H9 (cell line): ENCODE results near the gene R3HDM2. TPM values are rescaled to one million over a fixed set of nuclear protein-coding genes. Genes with fewer than 3 reads are reported as not detected.

Source experiments
- DNase-seq: peaks from one replicate; pipeline ENCODE4 v3.0.0-alpha.2; 2017
- H2AFZ ChIP-seq: one replicate; pipeline ENCODE4 v1.6.1; 2013; ENCODE audit warnings: mild to moderate bottlenecking, low read length, control low read depth, moderate library complexity
- H2AK5ac ChIP-seq: 2 replicates; pipeline ENCODE4 v1.6.1; 2013; ENCODE audit warnings: low read length, control low read depth, mixed read lengths; ENCODE audit not compliant: insufficient read length
- H2BK120ac ChIP-seq: one replicate; pipeline ENCODE4 v1.6.1; 2013; ENCODE audit warnings: low read depth, mild to moderate bottlenecking, low read length, control low read depth, inconsistent platforms; ENCODE audit not compliant: poor library complexity, severe bottlenecking
- H2BK12ac ChIP-seq: 2 replicates; pipeline ENCODE4 v1.6.1; 2013; ENCODE audit warnings: low read length, control low read depth, mixed read lengths, low read depth; ENCODE audit not compliant: insufficient read length
- H2BK15ac ChIP-seq: 2 replicates; pipeline ENCODE4 v1.6.1; 2013; ENCODE audit warnings: low read depth, low read length, control low read depth
- H2BK20ac ChIP-seq: one replicate; pipeline ENCODE4 v1.6.1; 2013; ENCODE audit warnings: low read depth, mild to moderate bottlenecking, low read length, control low read depth, inconsistent platforms; ENCODE audit not compliant: poor library complexity, severe bottlenecking
- H2BK5ac ChIP-seq: 2 replicates; pipeline ENCODE4 v1.6.1; 2013; ENCODE audit warnings: low read length, control low read depth, mixed read lengths; ENCODE audit not compliant: insufficient read length
- H3K14ac ChIP-seq: 2 replicates; pipeline ENCODE4 v1.6.1; 2013; ENCODE audit warnings: low read length, control low read depth; ENCODE audit not compliant: insufficient read depth
- H3K18ac ChIP-seq: 2 replicates; pipeline ENCODE4 v1.6.1; 2013; ENCODE audit warnings: low read depth, mild to moderate bottlenecking, mixed read lengths, low read length, control low read depth; ENCODE audit not compliant: insufficient read length
- H3K23ac ChIP-seq: 2 replicates; pipeline ENCODE4 v1.6.1; 2013; ENCODE audit warnings: low read length, control low read depth, mixed read lengths, low read depth; ENCODE audit not compliant: insufficient read length
- H3K23me2 ChIP-seq: 2 replicates; pipeline ENCODE4 v1.6.1; 2013; ENCODE audit warnings: low read depth, mild to moderate bottlenecking, mixed read lengths, low read length, control low read depth; ENCODE audit not compliant: insufficient read length, poor library complexity, severe bottlenecking
- H3K27ac ChIP-seq: 2 replicates; pipeline ENCODE4 v1.5.1; 2013; ENCODE audit warnings: low read length, control low read depth, mixed read lengths, low read depth; ENCODE audit not compliant: insufficient read length
- H3K27me3 ChIP-seq: 2 replicates; pipeline ENCODE4 v1.6.1; 2013; ENCODE audit warnings: low read length, control low read depth, inconsistent platforms; ENCODE audit not compliant: insufficient read depth
- H3K4ac ChIP-seq: 2 replicates; pipeline ENCODE4 v1.6.1; 2013; ENCODE audit warnings: low read depth, mild to moderate bottlenecking, control low read depth, inconsistent platforms, low read length, moderate library complexity
- H3K4me1 ChIP-seq: 2 replicates; pipeline ENCODE4 v1.6.1; 2013; ENCODE audit warnings: low read length, control low read depth, inconsistent platforms; ENCODE audit not compliant: insufficient read depth
- H3K4me2 ChIP-seq: 2 replicates; pipeline ENCODE4 v1.6.1; 2013; ENCODE audit warnings: low read length, control low read depth, mixed read lengths; ENCODE audit not compliant: insufficient read length, insufficient read depth
- H3K56ac ChIP-seq: 2 replicates; pipeline ENCODE4 v1.6.1; 2013; ENCODE audit warnings: low read depth, mild to moderate bottlenecking, mixed read lengths, low read length, control low read depth; ENCODE audit not compliant: insufficient read length
- H3K79me1 ChIP-seq: 2 replicates; pipeline ENCODE4 v1.6.1; 2013; ENCODE audit warnings: low read depth, mild to moderate bottlenecking, moderate library complexity, low read length, control low read depth, inconsistent platforms; ENCODE audit not compliant: insufficient read depth, poor library complexity, severe bottlenecking
- H3K79me2 ChIP-seq: 2 replicates; pipeline ENCODE4 v1.6.1; 2013; ENCODE audit warnings: low read length, control low read depth, inconsistent platforms; ENCODE audit not compliant: insufficient read depth
- H3K9ac ChIP-seq: 2 replicates; pipeline ENCODE4 v1.6.1; 2013; ENCODE audit warnings: low read length, control low read depth, mixed read lengths; ENCODE audit not compliant: insufficient read length; ENCODE audit errors: extremely low read depth
- H3K9me3 ChIP-seq: one replicate; pipeline ENCODE4 v1.6.1; 2013; ENCODE audit warnings: low read depth, low read length, inconsistent platforms; ENCODE audit not compliant: control insufficient read depth
- H3T11ph ChIP-seq: one replicate; pipeline ENCODE4 v1.6.1; 2013; ENCODE audit warnings: mild to moderate bottlenecking, low read length, control low read depth, inconsistent platforms
- H4K20me1 ChIP-seq: one replicate; pipeline ENCODE4 v1.6.1; 2013; ENCODE audit not compliant: control insufficient read depth, insufficient read length, insufficient read depth
- H4K5ac ChIP-seq: 2 replicates; pipeline ENCODE4 v1.6.1; 2013; ENCODE audit warnings: low read depth, mild to moderate bottlenecking, mixed read lengths, low read length, control low read depth; ENCODE audit not compliant: insufficient read length
- H4K8ac ChIP-seq: replicated peaks from 2 replicates; pipeline ENCODE4 v1.6.1; 2013; ENCODE audit warnings: low read length, control low read depth, mixed read lengths, low read depth; ENCODE audit not compliant: insufficient read length
- H4K91ac ChIP-seq: 2 replicates; pipeline ENCODE4 v1.6.1; 2013; ENCODE audit warnings: low read depth, mild to moderate bottlenecking, moderate library complexity, mixed read lengths, low read length, control low read depth; ENCODE audit not compliant: insufficient read length
- H3K27ac Mint-ChIP-seq, 3 experiments: 2 replicates in 2 of 3; 3 replicates in 1 of 3; pipeline ENCODE4 v1.8.0; 2020 to 2021; ENCODE audit warnings: mixed read lengths in 3 of 3, mild to moderate bottlenecking in 1 of 3, moderate library complexity in 1 of 3
- H3K27me3 Mint-ChIP-seq: 2 replicates; pipeline ENCODE4 v1.8.0; 2021; ENCODE audit warnings: low read depth, mild to moderate bottlenecking, moderate library complexity, mixed read lengths
- H3K36me3 Mint-ChIP-seq, 3 experiments: 2 replicates in 2 of 3; 3 replicates in 1 of 3; pipeline ENCODE4 v1.8.0; 2020 to 2021; ENCODE audit warnings: low read depth in 3 of 3, mixed read lengths in 3 of 3; ENCODE audit not compliant: insufficient read depth in 1 of 3
- H3K4me1 Mint-ChIP-seq, 2 experiments: 2 replicates each; pipeline ENCODE4 v1.8.0; 2020; ENCODE audit warnings: mixed read lengths in 2 of 2
- H3K4me3 Mint-ChIP-seq, 2 experiments: 2 replicates in 1 of 2; 3 replicates in 1 of 2; pipeline ENCODE4 v1.8.0; 2020 to 2021; ENCODE audit warnings: mild to moderate bottlenecking in 2 of 2, mixed read lengths in 2 of 2, moderate library complexity in 1 of 2
- H3K9me3 Mint-ChIP-seq, 2 experiments: 2 replicates in 1 of 2; 3 replicates in 1 of 2; pipeline ENCODE4 v1.8.0; 2020; ENCODE audit warnings: mild to moderate bottlenecking in 2 of 2, mixed read lengths in 2 of 2, moderate library complexity in 1 of 2
- CTCF ChIP-seq: fragments of 200-600 bp; sonication (generic); conservative IDR thresholded peaks from 3 replicates; pipeline ENCODE4 v1.8.0; 2021; ENCODE audit warnings: antibody characterized with exemption, mild to moderate bottlenecking
- WGBS: extraction: QIAGEN DNeasy Blood & Tissue Kit; methylation state at CpG from one replicate; pipeline ENCODE4 v1.1.7; 2013; ENCODE audit warnings: missing lambda C conversion rate, low lambda C conversion rate, mixed read lengths; ENCODE audit not compliant: insufficient read length; ENCODE audit errors: extremely low coverage; 5-methylcytosine and 5-hydroxymethylcytosine counted together
- total RNA-seq: library from RNA; stranded (reverse); gene quantifications from 2 replicates; pipeline ENCODE4 v1.2.1, GENCODE V29; 2021

R3HDM2 gene
- total RNA-seq, 1 experiment from 2014 or later, result 43.9 TPM

GRCh38 chr12:57461276-57461916 lies 30.6 kb upstream of the R3HDM2 start:
- Histone ChIP-seq H3K23ac (no peak overlapping the region), H3K9ac (peak overlapping the region; percentile 42), H3K4me2 (peak overlapping the region; percentile 63), H2BK120ac (no peak overlapping the region), H3K9me3 (no peaks in the 10 kb centered on the region), H3T11ph (no peak overlapping the region), H2BK20ac (no peak overlapping the region), H4K5ac (no peak overlapping the region), H2AK5ac (no peak overlapping the region), H3K27ac (peak overlapping the region; percentile 13), H3K4ac (no peak overlapping the region), H3K79me1 (no peaks in the 10 kb centered on the region), H4K91ac (no peak overlapping the region), H3K56ac (no peak overlapping the region), H3K23me2 (peaks cover 21% of the 10 kb centered on the region), H3K14ac (peak overlapping the region; percentile 76; the same call in 1 of the 2 replicates), H2AFZ (no peak overlapping the region), H3K27me3 (no peaks in the 10 kb centered on the region), H2BK5ac (no peak overlapping the region), H4K8ac (no peak overlapping the region), H3K79me2 (no peaks in the 10 kb centered on the region), H2BK12ac (no peak overlapping the region), H4K20me1 (no peaks in the 10 kb centered on the region), H2BK15ac (no peak overlapping the region), H3K4me1 (no peaks in the 10 kb centered on the region), H3K18ac (peak overlapping the region; percentile 82)
- Mint-ChIP-seq H3K4me1 (peaks cover 27 to 31% of the 10 kb centered on the region in 2 experiments), H3K9me3 (no peaks in the 10 kb centered on the region), H3K4me3 (peak overlapping the region; percentile 91 to 99), H3K27ac (peak overlapping the region; percentile 99 to 100 (median 100)), H3K27me3 (peaks cover 32% of the 10 kb centered on the region), H3K36me3 (peaks cover 0 to 21% (median 14%) of the 10 kb centered on the region in 3 experiments; a peak in 6 of 7 replicates)
- no peak for TF ChIP-seq CTCF
- no CpG with 5 or more reads among the region's 32 CpGs for WGBS
- DNase-seq, result peak; percentile 97
